ENCODE results near the gene HSD11B2.

DNA sequence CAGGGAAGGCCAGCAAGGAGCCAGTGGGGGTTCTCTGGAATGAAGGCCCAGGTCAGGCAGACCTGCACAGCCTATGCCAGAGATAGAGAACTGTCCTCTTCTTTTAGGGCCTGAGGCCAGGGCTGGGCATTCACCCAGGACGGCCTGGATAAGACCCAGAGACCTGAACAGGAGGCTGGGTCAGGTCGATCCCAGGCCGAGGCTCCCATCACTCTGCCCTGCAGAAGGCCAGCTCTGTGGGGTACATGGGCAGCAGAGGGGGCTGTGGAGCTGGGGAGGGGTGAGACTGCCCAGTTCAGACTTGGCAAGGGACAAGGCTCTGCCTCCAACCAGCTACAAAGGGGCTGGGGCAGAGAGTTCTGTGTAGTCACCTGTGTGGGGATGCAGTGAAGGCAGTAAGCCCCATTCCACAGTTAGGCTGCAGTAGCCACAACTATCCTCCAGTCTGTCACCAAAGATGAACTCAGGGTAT is 14.6 kb downstream of the HSD11B2 start:
- no peak for TF ChIP-seq POLR2A (IDR thresholded peaks at IDR 0.05)
- TF ChIP-seq, protein P1, sequence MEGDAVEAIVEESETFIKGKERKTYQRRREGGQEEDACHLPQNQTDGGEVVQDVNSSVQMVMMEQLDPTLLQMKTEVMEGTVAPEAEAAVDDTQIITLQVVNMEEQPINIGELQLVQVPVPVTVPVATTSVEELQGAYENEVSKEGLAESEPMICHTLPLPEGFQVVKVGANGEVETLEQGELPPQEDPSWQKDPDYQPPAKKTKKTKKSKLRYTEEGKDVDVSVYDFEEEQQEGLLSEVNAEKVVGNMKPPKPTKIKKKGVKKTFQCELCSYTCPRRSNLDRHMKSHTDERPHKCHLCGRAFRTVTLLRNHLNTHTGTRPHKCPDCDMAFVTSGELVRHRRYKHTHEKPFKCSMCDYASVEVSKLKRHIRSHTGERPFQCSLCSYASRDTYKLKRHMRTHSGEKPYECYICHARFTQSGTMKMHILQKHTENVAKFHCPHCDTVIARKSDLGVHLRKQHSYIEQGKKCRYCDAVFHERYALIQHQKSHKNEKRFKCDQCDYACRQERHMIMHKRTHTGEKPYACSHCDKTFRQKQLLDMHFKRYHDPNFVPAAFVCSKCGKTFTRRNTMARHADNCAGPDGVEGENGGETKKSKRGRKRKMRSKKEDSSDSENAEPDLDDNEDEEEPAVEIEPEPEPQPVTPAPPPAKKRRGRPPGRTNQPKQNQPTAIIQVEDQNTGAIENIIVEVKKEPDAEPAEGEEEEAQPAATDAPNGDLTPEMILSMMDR (IDR thresholded peaks at IDR 0.05) = no peak
